Prostate gland (tissue), 2 donors: ENCODE data around the gene KRT86.

Experiments used
- POLR2A ChIP-seq: fragments of 450-650 bp; IDR thresholded peaks from one replicate; pipeline ENCODE4 v1.6.1; 2016; ENCODE audit warnings: antibody characterized with exemption, mild to moderate bottlenecking
- POLR2AphosphoS5 ChIP-seq: sonication (generic); formaldehyde crosslinking; IDR thresholded peaks from one replicate; pipeline ENCODE4 v1.6.1; 2017; ENCODE audit warnings: antibody characterized with exemption
- TF ChIP-seq, protein P1 (sequence below), 4 experiments: fragments of 200-600 bp in 2 of 4; fragments of 450-650 bp in 2 of 4; sonication (generic) in 2 of 4; IDR thresholded peaks; 1 replicate in 3 of 4; 2 replicates in 1 of 4; pipeline ENCODE4 v1.5.1; 2016 to 2019; ENCODE audit warnings: antibody characterized with exemption in 4 of 4, mild to moderate bottlenecking in 2 of 4, moderate library complexity in 2 of 4

DNA sequence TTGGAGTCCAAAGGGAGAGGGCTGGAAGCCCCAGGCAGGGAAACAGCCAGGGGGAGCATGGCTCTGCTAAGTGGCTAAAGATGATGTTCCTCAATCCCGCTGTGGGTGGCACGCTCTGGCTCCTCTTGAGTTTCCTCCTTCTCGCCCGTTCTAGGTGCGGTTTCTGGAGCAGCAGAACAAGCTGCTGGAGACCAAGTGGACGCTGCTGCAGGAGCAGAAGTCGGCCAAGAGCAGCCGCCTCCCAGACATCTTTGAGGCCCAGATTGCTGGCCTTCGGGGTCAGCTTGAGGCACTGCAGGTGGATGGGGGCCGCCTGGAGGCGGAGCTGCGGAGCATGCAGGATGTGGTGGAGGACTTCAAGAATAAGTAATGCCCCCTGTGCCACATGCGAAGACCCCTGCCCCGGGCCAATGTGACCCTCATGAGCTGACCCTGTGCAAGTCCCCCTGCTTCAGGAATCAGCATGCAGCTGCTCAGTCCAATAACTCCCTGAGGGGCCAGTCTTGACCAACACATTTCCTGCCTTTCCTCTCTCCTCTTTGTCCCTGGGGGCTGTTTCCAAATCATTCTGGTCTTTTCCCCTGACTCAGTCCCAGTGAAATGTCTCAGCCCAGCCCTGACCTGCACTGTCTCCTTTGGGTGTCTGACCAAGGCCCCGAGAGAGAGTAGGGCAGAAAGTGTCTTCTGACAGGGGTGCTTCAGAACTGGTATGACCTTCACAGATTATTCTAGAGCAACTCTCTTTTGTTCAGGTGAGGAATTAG, 39.3 kb upstream of the KRT86 start:
- TF ChIP-seq, protein P1, sequence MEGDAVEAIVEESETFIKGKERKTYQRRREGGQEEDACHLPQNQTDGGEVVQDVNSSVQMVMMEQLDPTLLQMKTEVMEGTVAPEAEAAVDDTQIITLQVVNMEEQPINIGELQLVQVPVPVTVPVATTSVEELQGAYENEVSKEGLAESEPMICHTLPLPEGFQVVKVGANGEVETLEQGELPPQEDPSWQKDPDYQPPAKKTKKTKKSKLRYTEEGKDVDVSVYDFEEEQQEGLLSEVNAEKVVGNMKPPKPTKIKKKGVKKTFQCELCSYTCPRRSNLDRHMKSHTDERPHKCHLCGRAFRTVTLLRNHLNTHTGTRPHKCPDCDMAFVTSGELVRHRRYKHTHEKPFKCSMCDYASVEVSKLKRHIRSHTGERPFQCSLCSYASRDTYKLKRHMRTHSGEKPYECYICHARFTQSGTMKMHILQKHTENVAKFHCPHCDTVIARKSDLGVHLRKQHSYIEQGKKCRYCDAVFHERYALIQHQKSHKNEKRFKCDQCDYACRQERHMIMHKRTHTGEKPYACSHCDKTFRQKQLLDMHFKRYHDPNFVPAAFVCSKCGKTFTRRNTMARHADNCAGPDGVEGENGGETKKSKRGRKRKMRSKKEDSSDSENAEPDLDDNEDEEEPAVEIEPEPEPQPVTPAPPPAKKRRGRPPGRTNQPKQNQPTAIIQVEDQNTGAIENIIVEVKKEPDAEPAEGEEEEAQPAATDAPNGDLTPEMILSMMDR (IDR thresholded peaks at IDR 0.05), result no peak
- no peak for TF ChIP-seq POLR2A
- TF ChIP-seq POLR2AphosphoS5, result no peak
